HG02840 (cell line): ENCODE measurements around the gene PIGH.
"Not testable (repeated sequence)": the region's sequence is repeated elsewhere in the genome, so short reads cannot be mapped to it uniquely, and the experiment has no call there.

Experiments
- ATAC-seq: cut with Tn5 transposase; IDR thresholded peaks from one replicate; pipeline ENCODE4 v1.9.1; 2021; ENCODE audit warnings: mild to moderate bottlenecking, moderate library complexity, moderate number of reproducible peaks; ENCODE audit not compliant: unreplicated experiment, low FRiP score

PIGH gene

GRCh38 chr14:67610491-67610890 lies 10.4 kb upstream of the PIGH start:
- no peak for ATAC-seq

- no peak for ATAC-seq
Measured at GRCh38 chr14:67609642-67610310, 9.7 kb upstream of the PIGH start.

- no peak for ATAC-seq
Measured at GRCh38 chr14:67607646-67608045, 7.6 kb upstream of the PIGH start.

DNA sequence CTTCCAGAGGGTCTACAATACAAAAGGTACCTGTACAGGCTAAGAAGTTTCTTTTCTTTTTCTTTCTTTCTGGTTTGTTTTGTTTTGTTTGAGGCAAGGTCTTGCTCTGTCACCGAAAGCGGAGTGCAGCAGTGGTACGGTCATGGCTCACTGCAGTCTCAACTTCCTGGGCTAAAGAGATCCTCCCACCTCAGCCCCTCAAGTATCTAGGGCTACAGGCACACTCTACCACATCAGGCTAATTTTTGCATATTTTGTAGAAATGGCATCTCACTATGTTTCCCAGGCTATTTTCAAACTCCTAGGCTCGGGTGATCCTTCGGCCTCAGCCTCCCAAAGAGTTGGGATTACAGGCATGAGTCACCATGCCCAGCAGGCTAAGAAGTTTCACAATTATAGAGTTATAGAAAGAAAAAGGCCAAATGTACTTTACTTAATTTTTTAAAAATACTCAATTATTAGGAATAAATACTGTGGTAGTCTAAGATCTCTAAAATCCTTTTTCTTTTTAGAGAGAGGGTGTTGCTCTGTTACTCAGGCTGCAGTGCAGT lies 3.0 kb upstream of the PIGH start:
- peak; percentile 48 for ATAC-seq

- ATAC-seq, result no peak
Measured at GRCh38 chr14:67602076-67602475, 2.0 kb upstream of the PIGH start.

- ATAC-seq, result not testable (repeated sequence)
Measured at GRCh38 chr14:67600562-67600974, 500 bp upstream of the PIGH start.

GRCh38 chr14:67595392-67595791 lies 4.7 kb downstream of the PIGH start:
- ATAC-seq, result no peak

DNA sequence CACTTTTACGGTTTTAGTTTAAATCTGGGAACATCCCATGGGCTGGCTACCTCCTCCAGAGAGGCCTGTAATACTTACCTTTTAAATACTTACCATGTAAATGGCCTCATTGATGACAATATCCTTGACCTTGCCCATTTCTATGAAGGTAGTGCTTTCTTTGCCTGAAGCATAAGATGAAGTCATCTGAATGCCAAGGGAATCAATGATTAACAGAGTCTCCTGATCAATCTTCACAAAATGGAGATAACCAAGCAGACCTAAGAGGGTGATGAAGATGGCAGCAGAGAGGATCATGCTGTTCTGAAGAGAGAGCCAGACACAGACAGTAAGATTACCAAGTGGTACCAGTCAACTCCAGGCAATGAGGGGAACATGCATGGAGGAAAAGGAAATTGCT lies 6.4 kb downstream of the PIGH start:
- not testable (repeated sequence) for ATAC-seq

- no peak for ATAC-seq
Measured at GRCh38 chr14:67589204-67589770, 10.8 kb downstream of the PIGH start.

DNA sequence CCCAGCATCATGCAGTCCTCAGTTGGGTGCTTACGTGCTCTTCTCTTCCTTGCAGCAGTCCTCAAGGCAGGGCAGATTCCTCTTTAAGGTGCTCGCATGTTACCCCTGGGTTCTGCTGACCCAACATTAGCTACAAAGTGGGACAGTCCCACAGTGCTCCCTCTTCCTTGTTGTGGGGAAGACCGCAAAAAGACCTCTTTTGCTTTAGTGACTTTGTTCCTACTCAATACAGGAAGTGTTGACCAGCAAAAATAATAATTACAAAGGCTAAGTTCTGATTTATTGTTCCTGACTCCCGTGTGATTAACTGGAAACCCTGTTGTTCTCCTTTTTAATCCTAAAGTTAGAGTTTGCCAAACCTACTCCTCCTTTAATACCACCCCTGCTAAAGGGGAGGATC lies 13.7 kb downstream of the PIGH start:
- no peak for ATAC-seq

GRCh38 chr14:67584978-67585377 lies 15.1 kb downstream of the PIGH start:
- no peak for ATAC-seq

DNA sequence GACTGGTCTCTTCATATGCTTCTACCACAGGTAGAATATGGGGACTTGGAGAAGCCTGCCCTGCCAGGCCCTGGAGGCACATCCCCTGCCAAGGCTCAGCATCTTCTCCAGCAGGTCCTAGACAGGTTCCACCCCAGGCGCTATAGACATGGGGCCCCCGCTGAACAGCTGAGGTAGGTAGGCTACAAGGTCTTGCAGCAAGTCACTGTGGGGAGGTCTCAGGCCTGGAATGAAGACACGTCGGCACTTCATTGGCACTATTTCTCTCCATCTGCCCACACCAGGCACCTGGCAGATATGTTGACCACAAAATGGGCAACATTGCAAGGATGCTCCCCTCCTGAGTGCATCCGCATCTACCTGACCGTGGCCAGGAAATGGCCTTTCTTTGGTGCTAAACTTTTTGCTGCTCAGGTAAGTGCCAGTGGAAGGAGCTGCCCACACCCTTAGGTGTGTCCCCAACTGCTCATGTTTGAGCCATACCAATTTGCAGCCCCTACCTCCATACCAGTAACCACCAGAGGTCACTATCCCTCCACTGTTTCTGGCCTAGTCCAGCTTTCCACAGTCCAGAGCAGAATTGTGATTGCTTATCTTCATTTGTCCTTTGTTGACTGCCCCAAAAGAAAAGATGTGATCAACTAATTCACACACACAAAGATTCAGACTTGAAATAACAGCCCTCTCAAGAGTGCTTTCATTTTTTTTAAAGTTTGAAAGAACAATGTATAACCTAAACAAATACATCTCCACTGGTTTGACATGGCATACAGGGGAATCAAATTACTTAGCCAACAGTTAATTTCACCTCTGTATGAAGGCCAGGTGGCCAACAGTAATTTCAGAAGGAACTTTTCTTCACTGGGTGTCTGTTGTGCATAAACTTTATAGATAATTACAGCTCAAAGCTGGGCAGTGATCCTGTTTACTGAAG lies 16.1 kb downstream of the PIGH start:
- no peak for ATAC-seq

GRCh38 chr14:67582061-67582460 lies 18.0 kb downstream of the PIGH start:
- no peak for ATAC-seq

- ATAC-seq, result no peak
Measured at GRCh38 chr14:67581643-67582042, 18.4 kb downstream of the PIGH start.

DNA sequence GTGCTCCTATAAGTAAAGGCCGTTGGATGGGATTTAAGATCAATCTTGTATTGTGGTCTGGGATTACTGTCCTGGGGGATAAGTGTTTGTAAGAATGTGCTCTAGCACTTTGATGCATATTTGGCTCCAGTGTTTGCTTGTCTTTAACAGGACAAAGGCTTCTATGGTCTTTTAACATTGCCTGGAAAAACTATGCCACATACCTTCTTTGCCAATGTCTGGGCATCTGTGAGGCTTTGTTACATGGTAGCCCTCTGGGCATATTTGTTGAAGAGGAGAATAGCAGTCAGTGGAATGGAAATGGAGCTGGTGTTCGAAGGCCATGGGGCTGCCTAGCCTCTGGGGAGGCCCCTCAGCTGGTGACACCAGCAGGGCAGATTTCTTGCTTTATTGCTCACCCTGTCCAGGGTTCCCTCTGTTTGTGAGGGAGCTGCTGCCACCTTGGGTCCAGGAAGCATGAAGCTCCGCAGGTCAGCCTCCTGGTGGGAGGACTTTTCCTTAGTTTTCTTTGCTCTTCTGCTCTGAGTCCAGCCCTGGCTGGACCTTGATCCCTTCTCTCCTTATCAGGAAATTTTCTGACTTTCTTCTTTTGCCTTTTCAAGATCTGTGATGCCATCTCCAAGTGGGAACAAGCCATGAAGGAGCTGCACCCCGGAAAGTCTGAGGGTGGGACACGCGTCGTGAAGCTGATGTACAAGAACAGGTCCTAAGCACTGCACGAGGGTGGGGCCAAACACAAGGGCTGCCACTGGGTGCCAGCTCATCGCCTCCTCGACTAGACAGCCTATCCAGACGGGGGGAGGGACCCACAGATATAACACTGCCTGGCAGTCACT lies 19.5 kb downstream of the PIGH start:
- no peak for ATAC-seq

DNA sequence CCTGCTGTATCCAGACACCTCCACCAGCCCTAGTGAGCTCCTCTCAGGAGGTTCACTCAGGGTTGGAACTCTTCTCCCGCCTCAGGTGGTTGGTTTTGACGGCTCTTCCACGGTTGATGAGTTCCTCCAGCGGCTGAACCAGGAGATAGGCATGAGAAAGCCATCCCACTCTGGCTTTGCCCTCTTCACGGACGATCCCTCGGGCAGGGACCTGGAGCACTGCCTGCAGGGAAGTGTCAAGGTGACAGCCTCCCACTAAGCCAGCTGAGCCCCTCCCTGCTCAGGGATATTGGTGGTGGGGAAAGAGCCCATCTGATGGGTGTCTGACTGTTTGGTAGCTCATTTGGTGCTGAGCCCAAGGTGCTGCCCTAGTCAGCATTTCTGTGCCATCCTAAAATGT lies 20.4 kb downstream of the PIGH start:
- ATAC-seq, result no peak

- no peak for ATAC-seq
Measured at GRCh38 chr14:67579040-67579439, 21.0 kb downstream of the PIGH start.

- no peak for ATAC-seq
Measured at GRCh38 chr14:67577909-67578749, 21.9 kb downstream of the PIGH start.

DNA sequence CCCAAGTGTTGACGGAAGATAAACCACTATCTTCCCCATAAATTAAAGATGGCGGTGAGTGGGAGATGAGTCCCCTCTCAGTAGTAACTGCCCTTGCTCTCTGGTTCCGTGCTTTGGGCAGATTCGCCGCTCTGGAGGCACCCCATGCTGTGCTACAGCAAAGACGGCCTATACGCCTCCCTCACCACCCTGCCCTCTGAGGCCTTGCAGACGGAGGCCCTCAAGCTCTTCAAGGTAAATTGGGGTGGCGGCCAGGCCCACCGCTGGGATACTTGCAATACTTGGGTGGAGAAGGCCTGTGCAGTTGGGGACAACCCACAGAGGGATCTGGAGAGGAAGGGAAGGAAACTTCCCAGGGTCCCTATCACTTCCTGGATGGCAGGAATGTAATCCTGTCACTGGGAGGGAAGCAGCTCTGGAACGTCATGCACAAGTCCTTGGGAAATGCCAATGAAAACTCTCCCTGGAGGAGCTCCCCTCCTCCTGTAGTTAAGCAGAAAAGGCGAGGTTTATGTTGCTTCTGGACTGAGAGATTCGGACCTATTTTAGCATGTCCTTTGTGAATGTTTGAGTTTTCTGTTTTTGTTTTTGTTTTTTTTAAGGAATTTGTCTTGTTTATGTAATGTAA lies 22.8 kb downstream of the PIGH start:
- ATAC-seq, result no peak
